HCT116 (cell line): ENCODE measurements around the gene CCDC183.
"Not testable (repeated sequence)": the region's sequence is repeated elsewhere in the genome, so short reads cannot be mapped to it uniquely, and the experiment has no call there.

ENCODE experiments used
- CEBPB ChIP-seq: IDR thresholded peaks from 2 replicates; pipeline ENCODE4 v1.6.1; 2012; ENCODE audit warnings: low read depth
- EZH2 ChIP-seq: fragments of 200-600 bp; sonication (generic); IDR thresholded peaks from 2 replicates; pipeline ENCODE4 v1.6.1; 2017; ENCODE audit warnings: antibody characterized with exemption, mixed run types
- EZH2phosphoT487 ChIP-seq: fragments of 200-600 bp; IDR thresholded peaks from 2 replicates; pipeline ENCODE4 v1.6.1; 2018; ENCODE audit warnings: antibody characterized with exemption, borderline replicate concordance
- POLR2A ChIP-seq: IDR thresholded peaks from 2 replicates; pipeline ENCODE4 v1.7.0; 2011; ENCODE audit warnings: borderline replicate concordance; ENCODE audit not compliant: insufficient read depth, insufficient read length; ENCODE audit errors: extremely low read depth
- POLR2AphosphoS5 ChIP-seq: IDR thresholded peaks from 2 replicates; pipeline ENCODE4 v1.6.1; 2011; ENCODE audit warnings: mild to moderate bottlenecking, low read depth, low read length, moderate library complexity
- ZFX ChIP-seq: fragments of 450-650 bp; IDR thresholded peaks from 2 replicates; pipeline ENCODE4 v1.6.1; 2017
- TF ChIP-seq, protein P1 (sequence below), 3 experiments: fragments of 200-600 bp in 1 of 3; sonication (generic) in 1 of 3; IDR thresholded peaks in 2 of 3; conservative IDR thresholded peaks in 1 of 3; 2 replicates each; pipeline ENCODE4 v1.5.1; 2012 to 2017; ENCODE audit warnings: low read depth in 2 of 3, low read length in 2 of 3, antibody characterized with exemption in 1 of 3, borderline replicate concordance in 1 of 3, control low read depth in 1 of 3, mild to moderate bottlenecking in 1 of 3, mixed read lengths in 1 of 3, mixed run types in 1 of 3, moderate library complexity in 1 of 3; ENCODE audit not compliant: insufficient read depth in 1 of 3
- TF ChIP-seq, protein P2 (sequence below): IDR thresholded peaks from 2 replicates; pipeline ENCODE4 v1.6.1; 2012

DNA sequence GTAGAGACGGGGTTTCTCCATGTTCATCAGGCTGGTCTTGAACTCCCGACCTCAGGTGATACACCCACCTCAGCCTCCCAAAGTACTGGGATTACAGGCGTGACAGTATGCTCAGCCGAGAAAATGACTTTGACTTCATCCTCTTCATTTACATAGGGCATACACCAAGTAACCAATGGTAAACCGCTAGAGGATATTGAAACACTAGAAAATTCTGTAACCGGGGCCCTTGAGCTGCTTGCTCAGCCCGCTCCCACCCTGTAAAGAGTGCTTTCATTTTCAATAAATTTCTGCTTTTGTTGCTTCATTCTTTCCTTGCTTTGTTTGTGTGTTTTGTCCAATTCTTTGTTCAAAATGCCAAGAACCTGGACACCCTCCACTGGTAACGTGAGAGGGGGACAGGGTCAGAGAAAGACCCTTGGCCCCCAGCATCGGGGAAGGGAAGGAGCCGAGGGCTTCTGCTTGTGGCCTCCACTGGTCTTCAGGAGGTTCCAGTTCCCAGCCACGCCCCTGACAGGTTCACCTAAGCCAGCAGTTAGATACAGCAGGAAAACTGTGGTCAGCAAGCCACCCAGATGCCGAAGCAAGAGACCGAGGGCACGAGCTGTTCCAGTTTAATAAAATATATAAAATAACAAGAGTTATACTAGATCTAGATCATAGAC, 30.3 kb upstream of the CCDC183 start:
- TF ChIP-seq, protein P1, sequence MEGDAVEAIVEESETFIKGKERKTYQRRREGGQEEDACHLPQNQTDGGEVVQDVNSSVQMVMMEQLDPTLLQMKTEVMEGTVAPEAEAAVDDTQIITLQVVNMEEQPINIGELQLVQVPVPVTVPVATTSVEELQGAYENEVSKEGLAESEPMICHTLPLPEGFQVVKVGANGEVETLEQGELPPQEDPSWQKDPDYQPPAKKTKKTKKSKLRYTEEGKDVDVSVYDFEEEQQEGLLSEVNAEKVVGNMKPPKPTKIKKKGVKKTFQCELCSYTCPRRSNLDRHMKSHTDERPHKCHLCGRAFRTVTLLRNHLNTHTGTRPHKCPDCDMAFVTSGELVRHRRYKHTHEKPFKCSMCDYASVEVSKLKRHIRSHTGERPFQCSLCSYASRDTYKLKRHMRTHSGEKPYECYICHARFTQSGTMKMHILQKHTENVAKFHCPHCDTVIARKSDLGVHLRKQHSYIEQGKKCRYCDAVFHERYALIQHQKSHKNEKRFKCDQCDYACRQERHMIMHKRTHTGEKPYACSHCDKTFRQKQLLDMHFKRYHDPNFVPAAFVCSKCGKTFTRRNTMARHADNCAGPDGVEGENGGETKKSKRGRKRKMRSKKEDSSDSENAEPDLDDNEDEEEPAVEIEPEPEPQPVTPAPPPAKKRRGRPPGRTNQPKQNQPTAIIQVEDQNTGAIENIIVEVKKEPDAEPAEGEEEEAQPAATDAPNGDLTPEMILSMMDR (IDR thresholded peaks at IDR 0.05 in 2 of 3, conservative IDR thresholded peaks at IDR 0.05 in 1 of 3; ENCODE audit: borderline replicate concordance in 1 of 3, insufficient read depth in 1 of 3, low read depth in 2 of 3, low read length in 2 of 3) = not testable (repeated sequence)
- not testable (repeated sequence) for TF ChIP-seq ZFX, EZH2phosphoT487, POLR2A, CEBPB, POLR2AphosphoS5, EZH2
- TF ChIP-seq, protein P2, sequence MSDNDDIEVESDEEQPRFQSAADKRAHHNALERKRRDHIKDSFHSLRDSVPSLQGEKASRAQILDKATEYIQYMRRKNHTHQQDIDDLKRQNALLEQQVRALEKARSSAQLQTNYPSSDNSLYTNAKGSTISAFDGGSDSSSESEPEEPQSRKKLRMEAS = not testable (repeated sequence)
